PC-9 (cell line): ENCODE results near the gene INTS4.

Experiments used
- CTCF ChIP-seq: fragments of 200-600 bp; sonication (generic); conservative IDR thresholded peaks from 2 replicates; pipeline ENCODE4 v1.6.1; 2017; ENCODE audit warnings: mixed run types, antibody characterized with exemption, mild to moderate bottlenecking, moderate library complexity
- EZH2 ChIP-seq: fragments of 200-600 bp; sonication (generic); IDR thresholded peaks from 2 replicates; pipeline ENCODE4 v1.8.0; 2017; ENCODE audit warnings: antibody characterized with exemption, low read depth

- TF ChIP-seq CTCF (no peak), EZH2 (no peak)
Measured at GRCh38 chr11:78010755-78011154, 16.3 kb upstream of the INTS4 start.
